ENCODE results near the gene XPO5.
"Not testable (repeated sequence)": the region's sequence is repeated elsewhere in the genome, so short reads cannot be mapped to it uniquely, and the experiment has no call there.

The XPO5 gene

DNA sequence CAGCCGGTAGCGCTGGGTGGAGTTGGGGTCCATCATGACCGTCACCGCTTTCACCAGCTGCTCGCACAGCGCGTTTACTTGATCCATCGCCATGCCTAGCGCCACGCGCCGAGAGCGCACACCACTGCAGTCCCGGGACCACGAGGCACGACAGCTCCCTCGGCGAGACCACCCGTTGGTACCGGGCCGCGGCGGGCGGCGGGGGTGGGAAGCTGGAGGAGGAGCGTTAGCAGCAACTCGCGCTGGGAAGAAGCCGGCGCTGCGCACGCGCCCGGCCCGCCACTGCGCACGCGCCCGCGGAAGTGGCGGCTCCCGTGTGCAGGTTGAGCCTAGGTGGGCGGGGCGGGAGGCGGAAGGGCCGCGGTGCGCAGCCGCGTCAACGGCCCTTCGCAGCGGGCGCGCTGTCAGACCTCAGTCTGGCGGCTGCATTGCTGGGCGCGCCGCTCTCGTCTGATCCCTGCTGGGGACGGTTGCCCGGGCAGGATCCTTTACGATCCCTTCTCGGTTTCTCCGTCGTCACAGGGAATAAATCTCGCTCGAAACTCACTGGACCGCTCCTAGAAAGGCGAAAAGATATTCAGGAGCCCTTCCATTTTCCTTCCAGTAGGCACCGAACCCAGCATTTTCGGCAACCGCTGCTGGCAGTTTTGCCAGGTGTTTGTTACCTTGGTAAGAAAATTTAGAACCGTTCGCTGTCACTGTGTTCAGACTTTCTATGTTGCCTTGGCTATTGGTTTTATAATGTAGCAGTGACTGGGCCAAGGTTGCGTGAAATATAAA, at the start of gene XPO5, which contains the start of gene POLH:
TSS of gene XPO5 (minus strand) at position 267 of the 780 bp plus-strand sequence. CDS start at position 93, 174 bp downstream.
TSS of gene POLH (plus strand) at position 414 of the 780 bp plus-strand sequence. CDS start 6,135 bp downstream, outside the sequence.
- peak; percentile 88 for DNase-seq

DNA sequence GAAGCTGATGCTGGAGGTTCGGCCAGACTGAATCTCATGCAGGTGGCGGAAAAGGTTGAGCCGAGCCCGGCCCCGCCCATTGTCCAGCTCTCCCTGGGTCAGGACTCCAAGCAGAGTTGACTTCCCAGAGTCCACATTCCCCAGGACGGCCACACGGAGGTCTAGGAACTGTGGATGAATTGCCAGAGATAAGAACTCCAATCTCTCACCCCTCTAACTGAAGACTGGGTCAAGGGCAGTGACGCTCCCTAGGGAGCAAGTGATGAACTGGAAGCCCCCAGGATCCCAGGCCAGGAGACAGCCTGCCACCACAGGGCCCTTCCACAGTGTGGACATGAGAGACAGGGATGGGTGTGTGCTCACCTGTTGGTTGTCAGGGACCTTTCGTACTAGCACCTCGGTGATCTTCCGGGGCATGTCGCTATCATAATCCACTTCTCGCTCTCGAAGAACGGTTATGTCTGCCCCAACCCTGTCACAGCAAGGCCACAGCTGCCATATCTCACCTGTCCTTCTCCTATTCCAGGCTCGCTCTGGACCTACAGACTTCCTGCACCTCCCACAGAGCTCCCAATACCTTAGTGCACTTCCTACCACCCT, 49.7 kb upstream of the XPO5 start:
- DNase-seq, result no peak

DNA sequence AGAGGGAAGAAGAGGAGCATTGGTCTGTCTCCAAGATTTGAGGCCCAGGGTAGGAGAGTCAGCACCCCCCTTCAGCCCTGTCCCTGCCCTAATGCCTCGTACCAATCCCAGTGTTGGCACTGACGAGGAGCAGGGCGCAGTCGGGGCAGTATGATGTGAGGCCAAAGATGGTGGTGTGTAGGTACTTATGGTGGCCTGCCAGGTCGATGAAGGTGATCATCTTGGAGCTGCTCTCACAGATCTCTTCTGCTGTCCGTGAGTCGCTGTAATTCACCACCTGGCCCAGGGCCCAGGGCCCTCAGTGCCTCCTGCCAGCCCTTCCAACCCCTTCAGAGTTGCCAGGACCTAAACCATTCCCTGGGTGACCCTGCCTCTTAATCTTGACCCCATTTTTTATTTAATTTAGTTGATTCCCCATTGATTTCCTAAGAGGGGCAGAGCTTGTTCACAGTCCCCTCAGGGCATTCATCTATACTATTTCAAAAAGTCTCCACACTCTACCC, 49.0 kb upstream of the XPO5 start:
- no peak for DNase-seq

DNA sequence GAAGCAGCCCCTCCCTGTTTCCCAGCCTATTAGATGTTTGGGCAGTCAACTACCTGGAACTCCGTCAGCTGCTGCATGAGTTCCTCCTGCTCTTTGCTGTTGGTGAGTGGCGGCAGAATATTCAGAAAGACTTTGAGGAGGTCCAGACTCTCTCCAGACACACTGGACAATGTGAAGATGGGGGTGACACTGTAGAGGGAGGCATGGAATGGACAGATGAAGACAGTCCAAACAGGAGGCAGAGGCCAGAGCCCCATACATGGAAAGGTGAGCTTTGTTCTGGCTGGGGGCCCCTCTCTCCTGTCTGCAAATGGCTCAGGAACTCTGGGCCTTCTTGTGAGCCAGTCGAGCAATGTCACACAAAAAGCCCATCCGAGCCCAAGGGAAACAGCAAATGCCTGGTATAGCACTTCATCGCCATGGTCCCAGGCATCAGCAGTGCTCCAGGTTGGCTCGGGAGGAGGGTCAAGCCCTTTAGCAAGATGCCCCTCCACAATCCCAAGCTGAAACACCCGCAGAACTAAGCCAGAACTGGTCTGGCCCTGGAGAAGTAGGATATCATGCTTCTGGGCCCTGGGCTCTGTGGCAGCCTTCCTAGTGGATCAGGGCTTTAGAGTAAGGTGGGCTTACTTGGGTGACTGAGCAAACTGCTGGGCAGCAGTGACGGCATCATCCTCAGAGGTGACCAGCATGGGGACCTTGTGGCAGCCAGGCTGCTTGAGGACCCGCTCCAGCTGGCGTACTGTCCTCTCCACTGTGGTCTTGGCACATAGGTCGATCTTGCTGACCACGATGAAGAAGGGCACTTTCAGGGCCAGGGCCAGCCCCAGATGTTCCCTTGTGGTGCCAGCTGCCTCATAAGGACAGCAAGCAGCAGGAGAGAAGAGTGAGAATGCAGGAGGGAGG, 48.3 kb upstream of the XPO5 start:
- DNase-seq, result no peak

DNA sequence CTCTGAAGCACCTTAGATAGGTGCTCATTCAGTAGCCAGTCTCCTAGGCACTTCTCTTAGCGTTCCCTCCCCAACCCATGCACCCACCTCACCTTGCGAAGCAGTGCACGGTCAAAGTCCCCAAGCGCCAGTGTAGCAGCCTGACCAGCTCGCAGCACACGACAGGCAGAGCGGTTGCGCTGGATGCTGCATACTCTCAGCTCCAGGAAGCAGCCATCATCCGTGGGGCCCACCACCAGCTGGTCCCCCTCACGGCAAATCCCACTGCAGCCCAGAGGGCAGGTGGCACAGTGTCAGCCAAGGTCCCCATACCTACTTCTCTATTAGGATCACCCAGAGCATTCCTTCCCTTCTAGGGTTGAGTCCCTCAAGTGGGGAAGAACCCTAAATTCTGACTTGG, 46.7 kb upstream of the XPO5 start:
- DNase-seq, result no peak

DNA sequence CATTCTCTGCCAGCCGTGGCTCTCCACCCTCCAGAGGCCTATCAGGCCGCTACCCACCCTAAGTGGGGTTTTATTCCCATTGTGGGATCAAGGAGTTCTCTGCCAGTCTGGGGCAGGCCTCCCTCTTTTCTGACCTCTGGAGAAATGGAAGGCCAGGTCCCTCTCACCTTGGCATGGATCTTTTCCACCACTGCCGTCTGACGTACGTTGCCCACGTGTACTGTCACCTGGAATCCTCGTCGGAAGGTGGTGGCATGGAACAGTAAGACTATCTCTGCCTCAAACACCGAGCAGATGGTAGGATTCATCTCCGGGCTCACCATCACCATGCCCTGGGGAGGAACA, 46.0 kb upstream of the XPO5 start:
- DNase-seq, result no peak

DNA sequence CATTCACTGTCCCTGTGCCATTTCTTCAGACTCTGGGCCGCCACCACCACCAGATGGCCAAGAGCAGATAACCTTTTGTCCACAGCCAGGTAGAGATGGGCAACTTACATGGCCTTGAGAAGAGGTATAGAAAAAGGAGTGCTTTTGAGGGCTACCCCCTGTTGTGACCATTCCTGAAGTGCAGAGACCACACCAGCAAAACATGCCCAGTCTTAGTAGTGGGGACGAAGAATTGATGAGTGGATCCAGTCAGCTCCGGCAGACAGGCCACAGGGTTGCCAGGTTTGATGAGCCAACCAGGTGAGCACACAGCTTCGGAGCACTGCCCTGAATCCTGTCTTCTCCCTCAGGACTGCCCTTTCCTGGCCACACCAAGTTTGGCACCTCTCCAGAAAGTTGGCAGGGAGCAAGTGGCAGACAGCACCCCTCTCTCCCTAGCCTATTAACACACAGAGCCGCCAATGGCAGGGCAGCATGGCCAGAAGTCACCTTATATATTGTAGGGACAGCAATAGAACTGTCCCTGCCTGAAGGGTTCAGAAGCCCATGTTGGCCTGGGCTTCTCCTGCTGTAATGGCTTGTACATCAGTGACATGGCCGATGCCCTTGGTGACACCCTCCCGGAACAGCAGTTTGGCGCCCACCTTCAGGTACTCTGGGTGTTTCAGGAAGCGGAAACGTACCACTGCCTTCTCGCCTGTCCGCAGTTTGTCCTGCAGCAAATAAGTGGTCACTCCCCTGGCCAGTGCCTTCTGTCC, 45.4 kb upstream of the XPO5 start:
- DNase-seq, result no peak

DNA sequence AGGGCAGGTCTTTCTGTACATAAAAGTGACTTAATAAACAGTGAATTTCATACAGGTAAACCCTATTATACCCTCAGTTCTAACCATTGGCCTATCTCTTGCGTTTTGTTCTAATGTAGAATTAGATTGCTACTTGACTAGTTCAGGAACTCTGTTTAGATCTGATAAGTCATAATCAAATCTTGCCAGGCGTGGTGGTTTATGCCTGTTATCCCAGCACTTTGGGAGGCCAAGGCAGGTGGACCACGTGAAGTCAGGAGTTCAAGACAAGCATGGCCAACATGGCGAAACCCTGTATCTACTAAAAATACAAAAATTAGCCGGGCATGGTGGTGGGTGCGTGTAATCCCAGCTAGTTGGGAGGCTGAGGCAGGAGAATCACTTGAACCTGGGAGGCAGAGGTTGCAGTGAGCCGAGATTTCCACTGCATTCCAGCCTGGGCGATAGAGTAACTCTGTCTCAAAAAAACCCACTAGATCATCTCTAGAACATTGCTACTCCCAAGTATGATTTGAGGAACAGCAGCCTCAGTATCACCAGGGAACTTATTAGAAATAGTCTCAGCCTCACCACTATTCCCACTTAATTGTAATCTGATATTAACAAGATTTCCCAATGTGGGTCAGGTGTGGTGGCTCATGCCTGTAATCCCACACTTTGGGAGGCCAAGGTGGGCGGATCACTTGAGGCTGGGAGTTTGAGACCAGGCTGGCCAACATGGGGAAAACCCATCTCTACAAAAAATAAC, 41.1 kb upstream of the XPO5 start:
- DNase-seq, result no peak

DNA sequence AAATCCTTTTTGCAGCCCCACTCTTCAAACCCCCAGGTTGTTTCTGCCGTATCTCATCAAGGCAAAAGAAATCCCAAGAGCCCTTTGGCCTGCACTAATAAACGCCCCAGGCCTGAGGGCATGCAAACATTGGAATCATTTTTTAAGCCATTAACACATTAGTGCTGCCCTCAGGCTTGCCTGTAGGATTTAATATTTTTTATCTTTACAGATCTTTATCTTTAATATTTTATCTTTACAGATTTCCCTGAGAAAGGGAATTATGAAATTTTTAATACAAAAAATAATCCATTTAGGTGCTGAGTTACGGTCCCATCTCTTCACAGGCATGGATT, 38.5 kb upstream of the XPO5 start:
- DNase-seq, result no peak

DNA sequence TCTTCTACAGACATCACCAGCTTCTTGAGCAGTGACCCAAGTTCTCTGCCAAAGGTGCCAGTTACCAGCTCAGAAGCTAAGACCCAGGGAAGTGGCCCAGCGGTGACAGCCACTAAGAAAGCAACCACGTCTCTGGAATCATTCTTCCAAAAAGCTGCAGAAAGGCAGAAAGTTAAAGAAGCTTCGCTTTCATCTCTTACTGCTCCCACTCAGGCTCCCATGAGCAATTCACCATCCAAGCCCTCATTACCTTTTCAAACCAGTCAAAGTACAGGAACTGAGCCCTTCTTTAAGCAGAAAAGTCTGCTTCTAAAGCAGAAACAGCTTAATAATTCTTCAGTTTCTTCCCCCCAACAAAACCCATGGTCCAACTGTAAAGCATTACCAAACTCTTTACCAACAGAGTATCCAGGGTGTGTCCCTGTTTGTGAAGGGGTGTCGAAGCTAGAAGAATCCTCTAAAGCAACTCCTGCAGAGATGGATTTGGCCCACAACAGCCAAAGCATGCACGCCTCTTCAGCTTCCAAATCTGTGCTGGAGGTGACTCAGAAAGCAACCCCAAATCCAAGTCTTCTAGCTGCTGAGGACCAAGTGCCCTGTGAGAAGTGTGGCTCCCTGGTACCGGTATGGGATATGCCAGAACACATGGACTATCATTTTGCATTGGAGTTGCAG, 38.0 kb upstream of the XPO5 start:
- DNase-seq, result no peak

DNA sequence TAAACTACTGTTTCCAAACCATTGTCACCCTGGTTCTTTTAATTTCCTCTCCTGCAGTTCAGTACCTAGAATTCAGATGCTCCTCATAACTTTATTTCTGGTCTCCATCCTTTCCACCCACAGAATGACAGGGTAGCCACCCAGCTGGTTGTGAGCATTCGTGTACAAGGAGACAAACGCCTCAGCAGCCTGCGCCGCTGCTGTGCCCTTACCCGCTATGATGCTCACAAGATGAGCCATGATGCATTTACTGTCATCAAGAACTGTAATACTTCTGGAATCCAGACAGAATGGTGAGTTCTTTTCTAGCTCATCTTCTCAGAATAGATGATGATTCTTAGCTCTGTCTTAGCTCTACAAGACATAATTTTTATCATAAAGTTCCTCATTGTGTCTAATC, 34.6 kb upstream of the XPO5 start:
- DNase-seq, result no peak

DNA sequence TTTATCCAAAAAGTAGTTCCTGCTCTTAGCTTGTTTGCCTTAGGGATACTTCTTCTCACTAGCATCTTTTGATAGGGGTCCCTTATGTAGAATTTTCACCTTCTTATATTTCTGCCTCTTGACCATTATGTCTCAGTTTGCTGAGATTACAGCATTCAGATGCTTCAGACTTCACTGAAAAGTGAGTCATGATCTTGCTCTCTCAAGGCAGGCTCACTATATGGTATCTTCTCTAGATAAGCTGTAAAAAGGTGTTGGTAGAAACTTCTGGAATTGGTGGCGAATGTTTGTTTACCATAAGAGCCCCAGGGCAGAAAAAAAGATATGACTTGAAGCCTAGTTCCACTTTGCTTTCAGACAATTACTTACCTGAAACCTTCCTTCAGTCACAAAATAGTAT, 33.6 kb upstream of the XPO5 start:
- no peak for DNase-seq

DNA sequence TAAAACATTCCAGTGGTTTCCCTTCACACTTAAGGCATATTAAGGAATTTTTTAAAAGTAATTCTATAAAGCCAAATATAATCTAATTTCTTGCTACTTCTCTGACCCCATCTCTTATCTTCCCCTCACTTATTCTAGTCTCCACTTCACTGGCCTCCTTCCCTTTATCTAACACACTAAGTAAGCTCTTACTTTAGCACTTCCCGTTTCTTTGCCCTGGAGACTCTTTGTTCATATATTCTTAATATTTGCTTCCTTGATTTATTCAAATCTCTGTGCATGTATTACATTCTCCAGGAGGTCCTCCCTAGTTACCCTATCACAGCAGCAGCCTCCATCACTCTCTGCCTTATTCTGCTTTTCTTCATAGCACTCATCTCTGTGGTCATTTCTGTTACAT, 33.0 kb upstream of the XPO5 start:
- DNase-seq, result no peak

DNA sequence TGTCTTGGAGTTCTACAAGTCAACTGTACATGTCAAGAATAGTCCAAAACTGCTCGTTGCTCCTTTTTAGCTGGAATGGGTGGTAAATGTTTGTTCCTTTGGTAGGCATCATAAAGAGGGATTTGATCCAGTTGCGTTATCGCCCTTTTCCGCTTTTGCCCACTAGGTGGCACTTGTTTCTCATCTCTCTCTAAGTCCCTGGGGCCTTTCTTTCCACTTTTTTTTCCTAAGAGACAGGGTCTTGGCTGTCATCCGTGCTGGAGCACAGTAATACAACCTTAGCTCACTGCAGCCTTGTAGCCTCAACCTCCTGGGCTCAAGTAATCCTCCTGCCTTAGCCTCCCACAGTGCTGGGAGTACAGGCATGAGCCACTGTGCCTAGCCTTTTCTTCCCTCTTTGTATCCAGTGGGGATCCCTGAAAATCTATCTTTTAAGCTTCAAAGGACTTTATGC, 32.5 kb upstream of the XPO5 start:
- peak; percentile 27 for DNase-seq

DNA sequence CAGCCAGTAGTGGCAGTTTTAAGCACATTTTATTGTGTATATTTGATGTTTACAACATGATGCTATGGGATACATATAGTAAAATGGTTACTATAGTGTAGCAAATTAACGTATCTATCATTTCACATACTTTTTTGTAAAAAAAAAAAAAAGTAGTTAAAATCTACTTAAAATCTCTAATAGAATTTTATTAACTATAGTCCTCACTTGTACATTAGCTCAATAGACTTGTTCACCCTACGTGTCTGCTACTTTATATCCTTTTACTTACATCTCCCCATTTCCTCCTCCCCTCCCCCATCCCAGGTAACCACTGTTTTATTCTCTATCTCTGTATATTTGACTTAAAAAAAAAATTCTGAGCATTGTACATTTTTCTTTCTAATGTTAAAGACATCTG, 30.2 kb upstream of the XPO5 start:
- no peak for DNase-seq

DNA sequence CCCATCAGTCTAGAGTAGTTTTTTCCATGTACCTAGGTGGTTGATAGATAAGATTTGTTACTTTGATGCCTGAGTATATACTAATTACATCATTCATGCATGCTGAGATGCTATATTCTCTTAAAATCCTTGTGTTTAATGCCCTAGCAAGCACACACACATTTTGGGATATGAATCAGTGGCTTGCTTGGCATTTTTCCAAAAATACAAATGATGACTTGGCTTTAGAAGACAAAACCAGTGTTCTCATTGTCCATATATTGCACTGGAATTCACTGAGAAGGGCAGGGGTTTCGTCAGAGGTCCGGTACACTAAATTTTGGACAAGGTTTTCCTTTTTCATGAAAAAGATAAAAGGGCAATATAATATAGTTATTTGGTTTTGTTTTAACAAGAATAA, 28.3 kb upstream of the XPO5 start:
- no peak for DNase-seq

DNA sequence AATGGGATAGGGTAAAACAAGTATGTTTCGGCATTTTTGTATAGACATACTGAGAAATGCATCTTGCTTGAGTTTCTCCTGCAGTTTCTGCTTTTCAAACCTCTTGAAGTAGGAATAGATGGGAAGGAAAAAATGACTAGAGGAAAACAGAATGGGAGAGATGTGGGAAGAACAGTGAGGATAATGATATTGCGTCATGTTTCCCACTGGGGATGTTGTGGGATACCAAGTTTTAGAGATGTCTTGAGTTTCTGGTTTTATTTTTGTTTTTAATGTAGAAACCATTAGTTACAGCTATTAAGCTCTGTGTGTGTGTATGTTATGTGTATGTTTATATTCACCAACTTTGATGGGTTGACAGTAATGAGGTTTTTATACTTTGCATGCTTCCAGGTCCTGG, 24.8 kb upstream of the XPO5 start:
- DNase-seq, result no peak

DNA sequence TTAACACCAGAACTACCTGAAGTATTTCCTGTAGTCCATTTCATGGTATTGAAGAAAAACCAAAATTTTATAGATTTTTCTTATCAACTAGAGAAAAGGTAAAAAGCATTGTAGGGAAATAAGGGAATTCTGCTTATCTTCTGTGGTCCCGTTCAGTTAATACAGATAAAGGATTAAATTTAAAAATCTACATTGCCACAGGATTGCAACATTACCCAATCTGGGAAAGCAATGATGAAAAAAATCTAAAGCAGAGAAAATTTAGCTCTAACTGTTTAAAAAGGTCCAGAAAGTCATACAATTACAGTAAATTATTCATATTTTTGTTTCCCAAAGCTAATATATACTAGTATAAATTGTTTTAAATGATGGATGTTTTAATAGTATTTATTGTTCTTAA, 18.1 kb upstream of the XPO5 start:
- DNase-seq, result no peak

DNA sequence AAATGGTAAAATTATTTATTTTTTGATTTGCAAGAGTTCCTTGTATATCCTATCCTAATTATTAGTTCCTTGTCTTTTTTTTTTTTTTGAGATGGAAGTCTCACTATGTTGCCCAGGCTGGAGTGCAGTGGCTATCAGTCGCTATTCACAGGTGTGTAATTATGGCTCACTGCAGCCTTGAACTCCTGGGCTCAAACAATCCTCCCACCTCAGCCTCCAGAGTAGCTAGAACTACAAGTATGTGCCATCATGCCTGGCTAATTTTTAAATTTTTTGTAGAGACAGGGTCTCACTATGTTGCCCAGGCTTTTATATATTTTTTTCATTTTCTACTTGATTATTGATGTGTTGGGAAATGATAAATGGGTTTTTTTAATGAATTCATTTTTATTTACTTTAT, 13.7 kb upstream of the XPO5 start:
- not testable (repeated sequence) for DNase-seq

DNA sequence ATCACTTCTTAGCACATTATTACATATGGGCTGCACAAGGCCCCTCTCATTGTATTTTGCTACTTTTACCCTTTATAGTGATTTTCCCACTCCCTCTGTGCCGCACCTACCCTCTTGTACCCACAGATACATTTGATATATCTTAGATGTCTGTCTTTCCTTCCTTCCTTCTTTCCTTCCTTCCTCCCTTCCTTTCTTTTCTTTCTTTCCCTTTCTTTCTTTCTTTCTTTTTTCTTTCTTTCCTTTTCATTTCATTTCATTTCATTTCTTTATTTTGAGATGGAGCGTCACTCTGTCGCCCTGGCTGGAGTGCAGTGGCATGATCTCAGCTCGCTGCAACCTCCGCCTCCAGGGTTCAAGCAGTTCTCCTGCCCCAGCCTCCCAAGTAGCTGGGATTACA, 12.4 kb upstream of the XPO5 start:
- no peak for DNase-seq

DNA sequence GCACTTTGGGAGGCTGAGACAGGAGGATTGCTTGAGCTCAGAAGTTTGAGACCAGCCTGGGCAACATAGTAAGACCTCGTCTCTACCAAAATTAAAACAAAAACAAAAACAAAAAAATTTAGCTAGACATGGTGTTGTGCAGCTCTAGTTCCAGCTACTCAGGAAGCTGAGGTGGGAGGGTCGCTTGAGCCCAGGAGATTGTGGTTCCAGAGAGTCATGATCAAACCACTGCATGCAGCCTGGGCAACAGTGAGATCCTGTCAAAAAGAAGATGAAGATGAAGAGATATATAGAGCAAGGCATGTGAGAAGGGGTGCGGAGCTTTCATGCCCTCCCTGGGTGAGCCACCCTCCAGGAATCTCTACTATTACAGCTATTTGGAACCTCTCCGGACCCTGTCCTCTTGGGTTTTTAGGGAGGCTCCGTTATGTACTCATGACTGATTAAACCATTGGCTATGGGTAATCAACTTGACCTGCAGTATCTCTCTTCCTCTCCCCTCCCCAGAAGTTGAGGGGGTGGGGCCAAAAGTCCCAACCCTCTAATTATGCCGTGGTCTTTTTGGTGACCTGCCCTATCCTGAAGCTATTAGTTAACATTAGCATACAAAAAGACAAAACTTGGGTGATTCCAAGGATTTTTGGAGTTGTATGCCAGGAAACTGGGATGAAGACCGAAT, 9.2 kb upstream of the XPO5 start:
- peak; percentile 51 for DNase-seq

All from activated effector memory CD4-positive, alpha-beta T cell treated with Interleukin-2 at 50 U/mL for 16 hours (primary cell).